ENCODE results near the gene DDR1. TPM values are rescaled to one million over a fixed set of nuclear protein-coding genes. Genes with fewer than 3 reads are reported as not detected.

The DDR1 gene
- total RNA-seq, 2 donors from 2014 or later: 22.1 to 23.8 TPM

- Histone ChIP-seq H3K36me3 (peaks cover 47% of the 10 kb centered on the region), H3K4me1 (ENCODE audit: control insufficient read depth in 1 of 2, low read depth in 2 of 2) (peaks cover 7 to 11% of the 10 kb centered on the region in 2 donors), H3K4me3 (no peak overlapping the region), H3K27ac (no peak overlapping the region), H3K9me3 (no peaks in the 10 kb centered on the region), H3K27me3 (replicated peaks; ENCODE audit: insufficient read depth) (no peaks in the 10 kb centered on the region)
- no peak for TF ChIP-seq CTCF (IDR thresholded peaks at IDR 0.05)
- ATAC-seq (ENCODE audit: insufficient number of reproducible peaks, low FRiP score, low read depth) (no peak), DNase-seq (ENCODE audit: low spot score) (no peak)
Measured at GRCh38 chr6:30890646-30891449, 6.5 kb downstream of the DDR1 start.

- H3K27me3 ChIP-seq (replicated peaks; ENCODE audit: insufficient read depth): no peaks in the 10 kb centered on the region
- H3K4me1 ChIP-seq (ENCODE audit: control insufficient read depth in 1 of 2, low read depth in 2 of 2): peaks cover 2 to 6% of the 10 kb centered on the region in 2 donors
- ATAC-seq (ENCODE audit: insufficient number of reproducible peaks, low FRiP score, low read depth): no peak
- DNase-seq (ENCODE audit: low spot score): no peak
- H3K27ac ChIP-seq: no peak overlapping the region
- H3K9me3 ChIP-seq: no peaks in the 10 kb centered on the region
- no peak overlapping the region for H3K4me3 ChIP-seq
- peaks cover 49% of the 10 kb centered on the region for H3K36me3 ChIP-seq
- TF ChIP-seq CTCF (IDR thresholded peaks at IDR 0.05): no peak
Measured at GRCh38 chr6:30891450-30891723, 7.1 kb downstream of the DDR1 start.

- Histone ChIP-seq H3K4me1 (ENCODE audit: control insufficient read depth in 1 of 2, low read depth in 2 of 2) (no peaks in the 10 kb centered on the region), H3K27me3 (replicated peaks; ENCODE audit: insufficient read depth) (no peaks in the 10 kb centered on the region), H3K9me3 (no peaks in the 10 kb centered on the region), H3K4me3 (no peak overlapping the region), H3K36me3 (peaks cover 54% of the 10 kb centered on the region), H3K27ac (no peak overlapping the region)
- DNase-seq (ENCODE audit: low spot score) (no peak), ATAC-seq (ENCODE audit: insufficient number of reproducible peaks, low FRiP score, low read depth) (no peak)
- TF ChIP-seq CTCF (IDR thresholded peaks at IDR 0.05): no peak
Measured at GRCh38 chr6:30891816-30892538, 7.7 kb downstream of the DDR1 start.

- no peak for TF ChIP-seq CTCF (IDR thresholded peaks at IDR 0.05)
- Histone ChIP-seq H3K27ac (no peak overlapping the region), H3K27me3 (replicated peaks; ENCODE audit: insufficient read depth) (no peaks in the 10 kb centered on the region), H3K36me3 (peaks cover 62% of the 10 kb centered on the region), H3K4me3 (no peak overlapping the region), H3K4me1 (ENCODE audit: control insufficient read depth in 1 of 2, low read depth in 2 of 2) (no peaks in the 10 kb centered on the region), H3K9me3 (no peaks in the 10 kb centered on the region)
- no peak for DNase-seq (ENCODE audit: low spot score)
- no peak for ATAC-seq (ENCODE audit: insufficient number of reproducible peaks, low FRiP score, low read depth)
Measured at GRCh38 chr6:30893001-30893591, 8.8 kb downstream of the DDR1 start.

GRCh38 chr6:30893666-30894065 is 9.3 kb downstream of the DDR1 start:
- DNase-seq (ENCODE audit: low spot score) (no peak), ATAC-seq (ENCODE audit: insufficient number of reproducible peaks, low FRiP score, low read depth) (no peak)
- Histone ChIP-seq H3K27ac (no peak overlapping the region), H3K27me3 (replicated peaks; ENCODE audit: insufficient read depth) (no peaks in the 10 kb centered on the region), H3K9me3 (no peaks in the 10 kb centered on the region), H3K36me3 (peaks cover 66% of the 10 kb centered on the region), H3K4me3 (no peak overlapping the region), H3K4me1 (ENCODE audit: control insufficient read depth in 1 of 2, low read depth in 2 of 2) (no peaks in the 10 kb centered on the region)
- TF ChIP-seq CTCF (IDR thresholded peaks at IDR 0.05): no peak

Data from thoracic aorta (tissue), 2 donors.